PFSK-1 (cell line): Measurements from ENCODE around the gene ADRM1.

Experiments used
- FOXP2 ChIP-seq: optimal IDR thresholded peaks from 2 replicates; pipeline ENCODE3; 2011; ENCODE audit warnings: borderline replicate concordance, control low read depth, inconsistent platforms; ENCODE audit not compliant: insufficient read depth; ENCODE audit errors: extremely low read length, extremely low read depth
- POLR2AphosphoS5 ChIP-seq: IDR thresholded peaks from 2 replicates; pipeline ENCODE4 v1.6.1; 2012; ENCODE audit warnings: low read depth, mild to moderate bottlenecking, control low read depth, low read length, moderate library complexity
- SIN3A ChIP-seq: IDR thresholded peaks from 2 replicates; pipeline ENCODE4 v1.6.1; 2012; ENCODE audit warnings: mild to moderate bottlenecking, low read length, moderate library complexity, borderline replicate concordance; ENCODE audit not compliant: insufficient read depth
- TAF1 ChIP-seq: IDR thresholded peaks from 2 replicates; pipeline ENCODE4 v1.6.1; 2012; ENCODE audit warnings: low read length, control low read depth, borderline replicate concordance; ENCODE audit not compliant: insufficient read depth
- TF ChIP-seq, protein P1 (sequence below), 2 experiments: IDR thresholded peaks; 2 replicates each; pipeline versions ENCODE4 v1.6.1 to v1.8.0; 2011 to 2012; ENCODE audit warnings: low read depth in 2 of 2, low read length in 2 of 2, control low read depth in 1 of 2, inconsistent platforms in 1 of 2, mild to moderate bottlenecking in 1 of 2, moderate library complexity in 1 of 2; ENCODE audit not compliant: insufficient read depth in 1 of 2

ADRM1 gene

DNA sequence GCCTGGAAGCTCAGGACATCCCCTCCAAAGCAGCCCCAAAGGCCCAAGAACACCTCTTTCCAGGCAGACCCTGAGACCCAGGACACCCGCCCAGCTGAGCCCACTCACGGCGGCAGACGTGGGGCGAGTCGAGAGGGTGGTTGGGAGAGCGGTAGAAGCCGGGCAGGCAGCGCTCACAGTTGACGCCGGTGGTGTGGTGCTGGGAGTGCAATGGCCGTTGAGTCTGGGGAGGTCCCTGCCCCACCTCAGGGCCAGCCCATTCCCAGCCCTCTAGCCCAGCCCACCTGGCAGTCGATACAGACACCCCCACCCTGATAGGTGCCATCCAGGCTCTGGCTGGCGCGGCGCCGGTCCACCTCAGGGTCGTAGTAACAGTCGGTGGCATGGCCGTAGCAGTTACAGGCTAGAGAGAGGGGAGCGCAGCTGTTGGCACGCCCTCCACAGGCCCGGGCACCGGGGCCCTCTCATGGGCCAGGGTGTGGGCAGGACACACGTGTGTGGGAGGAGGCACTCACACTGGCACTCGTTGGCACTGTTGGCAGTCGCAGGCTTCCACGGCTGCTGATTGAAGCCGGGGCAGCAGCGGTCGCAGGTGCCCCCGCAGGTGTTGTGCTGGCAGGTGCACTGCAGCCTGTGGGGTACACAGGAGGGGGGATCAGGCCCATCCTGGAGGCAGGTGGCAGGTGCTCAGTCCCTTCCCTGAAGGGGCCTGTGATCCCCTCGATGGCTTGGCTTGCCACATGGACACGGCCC is 43.8 kb downstream of the ADRM1 start:
- no peak for TF ChIP-seq SIN3A
- TF ChIP-seq, protein P1, sequence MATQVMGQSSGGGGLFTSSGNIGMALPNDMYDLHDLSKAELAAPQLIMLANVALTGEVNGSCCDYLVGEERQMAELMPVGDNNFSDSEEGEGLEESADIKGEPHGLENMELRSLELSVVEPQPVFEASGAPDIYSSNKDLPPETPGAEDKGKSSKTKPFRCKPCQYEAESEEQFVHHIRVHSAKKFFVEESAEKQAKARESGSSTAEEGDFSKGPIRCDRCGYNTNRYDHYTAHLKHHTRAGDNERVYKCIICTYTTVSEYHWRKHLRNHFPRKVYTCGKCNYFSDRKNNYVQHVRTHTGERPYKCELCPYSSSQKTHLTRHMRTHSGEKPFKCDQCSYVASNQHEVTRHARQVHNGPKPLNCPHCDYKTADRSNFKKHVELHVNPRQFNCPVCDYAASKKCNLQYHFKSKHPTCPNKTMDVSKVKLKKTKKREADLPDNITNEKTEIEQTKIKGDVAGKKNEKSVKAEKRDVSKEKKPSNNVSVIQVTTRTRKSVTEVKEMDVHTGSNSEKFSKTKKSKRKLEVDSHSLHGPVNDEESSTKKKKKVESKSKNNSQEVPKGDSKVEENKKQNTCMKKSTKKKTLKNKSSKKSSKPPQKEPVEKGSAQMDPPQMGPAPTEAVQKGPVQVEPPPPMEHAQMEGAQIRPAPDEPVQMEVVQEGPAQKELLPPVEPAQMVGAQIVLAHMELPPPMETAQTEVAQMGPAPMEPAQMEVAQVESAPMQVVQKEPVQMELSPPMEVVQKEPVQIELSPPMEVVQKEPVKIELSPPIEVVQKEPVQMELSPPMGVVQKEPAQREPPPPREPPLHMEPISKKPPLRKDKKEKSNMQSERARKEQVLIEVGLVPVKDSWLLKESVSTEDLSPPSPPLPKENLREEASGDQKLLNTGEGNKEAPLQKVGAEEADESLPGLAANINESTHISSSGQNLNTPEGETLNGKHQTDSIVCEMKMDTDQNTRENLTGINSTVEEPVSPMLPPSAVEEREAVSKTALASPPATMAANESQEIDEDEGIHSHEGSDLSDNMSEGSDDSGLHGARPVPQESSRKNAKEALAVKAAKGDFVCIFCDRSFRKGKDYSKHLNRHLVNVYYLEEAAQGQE (IDR thresholded peaks at IDR 0.05; ENCODE audit: insufficient read depth in 1 of 2, low read depth in 2 of 2, low read length in 2 of 2), result no peak
- TF ChIP-seq POLR2AphosphoS5, result no peak
- TF ChIP-seq TAF1, result no peak
- TF ChIP-seq FOXP2, result no peak

DNA sequence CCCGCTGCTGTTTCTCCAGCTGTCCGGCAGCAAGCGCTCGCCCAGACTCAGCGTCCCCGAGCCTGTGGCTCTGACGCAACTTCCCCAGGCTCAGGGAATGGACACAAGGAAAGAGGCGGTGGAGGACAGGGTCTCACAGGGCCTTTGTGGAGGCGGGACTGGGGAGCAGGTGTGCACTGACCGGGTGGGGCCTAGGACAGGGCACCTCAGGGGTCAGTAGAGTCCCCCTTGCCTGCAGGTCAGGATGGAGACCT is 44.3 kb downstream of the ADRM1 start:
- TF ChIP-seq, protein P1 (IDR thresholded peaks at IDR 0.05; ENCODE audit: insufficient read depth in 1 of 2, low read depth in 2 of 2, low read length in 2 of 2), result no peak
- TF ChIP-seq POLR2AphosphoS5 (no peak), FOXP2 (no peak), SIN3A (no peak), TAF1 (no peak)

- TF ChIP-seq, protein P1 (IDR thresholded peaks at IDR 0.05; ENCODE audit: insufficient read depth in 1 of 2, low read depth in 2 of 2, low read length in 2 of 2), result no peak
- TF ChIP-seq TAF1 (no peak), POLR2AphosphoS5 (no peak), FOXP2 (no peak)
These were observed 44.6 kb downstream of the ADRM1 start for GRCh38 chr20:62347445-62347844.

DNA sequence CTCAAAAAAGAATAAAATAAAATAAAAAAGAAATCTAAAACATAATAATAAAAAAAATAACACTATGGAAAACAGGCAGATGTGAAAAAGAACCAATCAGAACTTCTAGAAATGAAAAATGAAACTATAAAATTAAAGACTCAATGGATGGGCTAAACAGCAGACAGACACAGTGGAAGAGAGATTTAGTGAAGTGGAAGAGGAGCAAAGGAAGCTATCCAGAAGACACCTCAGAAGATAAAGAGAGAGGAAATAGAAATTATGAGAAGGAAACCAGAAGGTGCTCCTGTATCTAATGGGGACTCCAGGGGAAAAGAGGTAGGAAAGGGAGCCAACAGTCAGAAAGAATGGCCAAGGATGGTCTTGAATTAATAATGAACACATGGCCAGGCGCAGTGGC is 45.8 kb downstream of the ADRM1 start:
- no peak for TF ChIP-seq FOXP2
- no peak for TF ChIP-seq TAF1
- TF ChIP-seq SIN3A, result no peak
- TF ChIP-seq POLR2AphosphoS5, result no peak
- TF ChIP-seq, protein P1 (IDR thresholded peaks at IDR 0.05; ENCODE audit: insufficient read depth in 1 of 2, low read depth in 2 of 2, low read length in 2 of 2), result no peak

DNA sequence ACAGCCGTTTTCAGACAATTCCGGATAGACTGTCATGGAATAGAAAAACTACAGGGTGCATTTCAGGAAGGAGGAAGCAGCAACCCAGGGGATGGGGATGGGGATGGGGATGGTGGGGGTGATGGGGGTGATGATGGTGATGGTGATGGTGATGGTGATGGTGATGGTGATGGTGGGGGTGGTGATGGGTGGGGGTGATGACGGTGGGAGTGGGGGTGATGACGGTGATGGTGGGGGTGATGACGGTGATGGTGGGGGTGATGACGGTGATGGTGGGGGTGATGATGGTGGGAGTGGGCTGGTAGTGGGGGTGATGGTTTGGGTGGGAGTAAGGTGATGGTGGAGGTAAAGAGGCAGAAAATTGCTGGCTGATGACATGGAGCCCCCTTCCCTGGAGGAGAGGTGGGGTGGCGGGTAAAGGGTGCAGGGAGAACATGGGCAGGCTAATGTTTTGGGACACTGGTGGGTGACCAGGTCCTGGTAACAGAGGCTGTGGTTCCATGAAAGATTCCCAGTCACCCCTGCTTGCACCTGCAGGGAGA is 46.8 kb downstream of the ADRM1 start:
- TF ChIP-seq POLR2AphosphoS5, result no peak
- TF ChIP-seq FOXP2, result no peak
- TF ChIP-seq, protein P1 (IDR thresholded peaks at IDR 0.05; ENCODE audit: insufficient read depth in 1 of 2, low read depth in 2 of 2, low read length in 2 of 2), result no peak
- no peak for TF ChIP-seq SIN3A
- TF ChIP-seq TAF1, result no peak
